HepG2 (cell line): Measurements from ENCODE around the gene TTLL13.

Experiments
- NR2C2 ChIP-seq: sonication (generic); formaldehyde crosslinking; IDR thresholded peaks from 2 replicates; pipeline ENCODE4 v1.4.0; 2020; ENCODE audit warnings: missing genetic modification reagents, mild to moderate bottlenecking, moderate library complexity, borderline replicate concordance
- RAD21 ChIP-seq: fragments of 450-650 bp; formaldehyde crosslinking; IDR thresholded peaks from 2 replicates; pipeline ENCODE4 v1.5.0; 2020; ENCODE audit warnings: mild to moderate bottlenecking
- TCF12 ChIP-seq, 2 experiments: fragments of 450-650 bp in 1 of 2; sonication (generic) in 1 of 2; formaldehyde crosslinking in 1 of 2; IDR thresholded peaks; 2 replicates each; pipeline versions ENCODE4 v1.6.1 to v1.8.0; 2017 to 2022; ENCODE audit warnings: antibody characterized with exemption in 1 of 2, mild to moderate bottlenecking in 1 of 2, missing genetic modification reagents in 1 of 2, moderate library complexity in 1 of 2
- ZFP36L1 ChIP-seq: sonication (generic); formaldehyde crosslinking; IDR thresholded peaks from 2 replicates; pipeline ENCODE4 v1.8.0; 2022; ENCODE audit warnings: mild to moderate bottlenecking, missing genetic modification reagents, moderate library complexity
- ZNF629 ChIP-seq: sonication (generic); formaldehyde crosslinking; conservative IDR thresholded peaks from 2 replicates; pipeline ENCODE4 v1.5.0; 2020; ENCODE audit warnings: missing genetic modification reagents
- TF ChIP-seq, protein P1 (sequence below): sonication (generic); formaldehyde crosslinking; IDR thresholded peaks from 2 replicates; pipeline ENCODE4 v1.4.0; 2020; ENCODE audit warnings: mild to moderate bottlenecking, missing genetic modification reagents
- TF ChIP-seq, protein P2 (sequence below): sonication (generic); formaldehyde crosslinking; IDR thresholded peaks from 2 replicates; pipeline ENCODE4 v1.5.0; 2020; ENCODE audit warnings: mild to moderate bottlenecking, missing genetic modification reagents, moderate library complexity
- TF ChIP-seq, protein P3 (sequence below): sonication (generic); formaldehyde crosslinking; IDR thresholded peaks from 2 replicates; pipeline ENCODE4 v1.4.0; 2020; ENCODE audit warnings: missing genetic modification reagents

DNA sequence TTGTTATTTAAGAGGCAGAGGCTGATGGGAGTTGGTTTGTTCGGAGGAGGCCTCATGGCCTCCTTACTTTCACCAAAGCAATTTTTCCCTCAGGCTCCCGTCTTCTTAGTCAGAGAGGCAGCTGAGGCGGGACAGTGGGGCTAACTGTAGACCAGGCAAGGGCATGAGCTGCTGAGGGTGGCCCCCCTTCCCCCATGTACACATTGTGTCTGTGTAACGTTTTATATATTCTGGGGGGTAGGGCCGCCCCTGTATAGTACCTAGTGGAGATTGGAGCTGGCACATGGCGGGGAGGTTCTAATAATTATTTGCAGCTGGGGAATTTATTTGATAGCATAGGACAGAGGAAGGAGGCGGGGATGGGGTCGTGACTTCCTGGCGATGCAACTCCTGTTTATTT is 51.2 kb downstream of the TTLL13 start:
- TF ChIP-seq, protein P1, sequence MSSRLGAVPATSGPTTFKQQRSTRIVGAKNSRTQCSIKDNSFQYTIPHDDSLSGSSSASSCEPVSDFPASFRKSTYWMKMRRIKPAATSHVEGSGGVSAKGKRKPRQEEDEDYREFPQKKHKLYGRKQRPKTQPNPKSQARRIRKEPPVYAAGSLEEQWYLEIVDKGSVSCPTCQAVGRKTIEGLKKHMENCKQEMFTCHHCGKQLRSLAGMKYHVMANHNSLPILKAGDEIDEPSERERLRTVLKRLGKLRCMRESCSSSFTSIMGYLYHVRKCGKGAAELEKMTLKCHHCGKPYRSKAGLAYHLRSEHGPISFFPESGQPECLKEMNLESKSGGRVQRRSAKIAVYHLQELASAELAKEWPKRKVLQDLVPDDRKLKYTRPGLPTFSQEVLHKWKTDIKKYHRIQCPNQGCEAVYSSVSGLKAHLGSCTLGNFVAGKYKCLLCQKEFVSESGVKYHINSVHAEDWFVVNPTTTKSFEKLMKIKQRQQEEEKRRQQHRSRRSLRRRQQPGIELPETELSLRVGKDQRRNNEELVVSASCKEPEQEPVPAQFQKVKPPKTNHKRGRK (CRISPR knock-in tag) = no peak
- TF ChIP-seq, protein P2, sequence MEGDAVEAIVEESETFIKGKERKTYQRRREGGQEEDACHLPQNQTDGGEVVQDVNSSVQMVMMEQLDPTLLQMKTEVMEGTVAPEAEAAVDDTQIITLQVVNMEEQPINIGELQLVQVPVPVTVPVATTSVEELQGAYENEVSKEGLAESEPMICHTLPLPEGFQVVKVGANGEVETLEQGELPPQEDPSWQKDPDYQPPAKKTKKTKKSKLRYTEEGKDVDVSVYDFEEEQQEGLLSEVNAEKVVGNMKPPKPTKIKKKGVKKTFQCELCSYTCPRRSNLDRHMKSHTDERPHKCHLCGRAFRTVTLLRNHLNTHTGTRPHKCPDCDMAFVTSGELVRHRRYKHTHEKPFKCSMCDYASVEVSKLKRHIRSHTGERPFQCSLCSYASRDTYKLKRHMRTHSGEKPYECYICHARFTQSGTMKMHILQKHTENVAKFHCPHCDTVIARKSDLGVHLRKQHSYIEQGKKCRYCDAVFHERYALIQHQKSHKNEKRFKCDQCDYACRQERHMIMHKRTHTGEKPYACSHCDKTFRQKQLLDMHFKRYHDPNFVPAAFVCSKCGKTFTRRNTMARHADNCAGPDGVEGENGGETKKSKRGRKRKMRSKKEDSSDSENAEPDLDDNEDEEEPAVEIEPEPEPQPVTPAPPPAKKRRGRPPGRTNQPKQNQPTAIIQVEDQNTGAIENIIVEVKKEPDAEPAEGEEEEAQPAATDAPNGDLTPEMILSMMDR (CRISPR knock-in tag) = no peak
- TF ChIP-seq, protein P3, sequence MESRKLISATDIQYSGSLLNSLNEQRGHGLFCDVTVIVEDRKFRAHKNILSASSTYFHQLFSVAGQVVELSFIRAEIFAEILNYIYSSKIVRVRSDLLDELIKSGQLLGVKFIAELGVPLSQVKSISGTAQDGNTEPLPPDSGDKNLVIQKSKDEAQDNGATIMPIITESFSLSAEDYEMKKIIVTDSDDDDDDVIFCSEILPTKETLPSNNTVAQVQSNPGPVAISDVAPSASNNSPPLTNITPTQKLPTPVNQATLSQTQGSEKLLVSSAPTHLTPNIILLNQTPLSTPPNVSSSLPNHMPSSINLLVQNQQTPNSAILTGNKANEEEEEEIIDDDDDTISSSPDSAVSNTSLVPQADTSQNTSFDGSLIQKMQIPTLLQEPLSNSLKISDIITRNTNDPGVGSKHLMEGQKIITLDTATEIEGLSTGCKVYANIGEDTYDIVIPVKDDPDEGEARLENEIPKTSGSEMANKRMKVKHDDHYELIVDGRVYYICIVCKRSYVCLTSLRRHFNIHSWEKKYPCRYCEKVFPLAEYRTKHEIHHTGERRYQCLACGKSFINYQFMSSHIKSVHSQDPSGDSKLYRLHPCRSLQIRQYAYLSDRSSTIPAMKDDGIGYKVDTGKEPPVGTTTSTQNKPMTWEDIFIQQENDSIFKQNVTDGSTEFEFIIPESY (CRISPR knock-in tag) = no peak
- TF ChIP-seq ZFP36L1 (CRISPR knock-in tag) = no peak
- TF ChIP-seq RAD21 (CRISPR knock-in tag) = no peak
- TF ChIP-seq NR2C2 (CRISPR knock-in tag) = no peak
- no peak for TF ChIP-seq TCF12 (IDR thresholded peaks at IDR 0.05)
- no peak for TF ChIP-seq TCF12 (CRISPR knock-in tag; IDR thresholded peaks at IDR 0.05)
- TF ChIP-seq ZNF629 (CRISPR knock-in tag) = no peak
